HL-60 (cell line): ENCODE data around the gene FEZ2.

ENCODE experiments used
- DNase-seq, 2 experiments: peaks; one replicate each; pipeline ENCODE4 v3.0.0-alpha.2; 2010 to 2020; ENCODE audit warnings: low read depth in 1 of 2, low spot score in 1 of 2
- H3K27ac ChIP-seq: fragments of 250-450 bp; sonication (Bioruptor Pico); replicated peaks from 2 replicates; pipeline ENCODE4 v1.5.1; 2020; ENCODE audit warnings: mild to moderate bottlenecking, moderate library complexity
- H3K27me3 ChIP-seq: fragments of 250-450 bp; sonication (Bioruptor Pico); 2 replicates; pipeline ENCODE4 v1.5.1; 2021; ENCODE audit warnings: mild to moderate bottlenecking, moderate library complexity; ENCODE audit not compliant: insufficient read depth, poor library complexity, severe bottlenecking
- H3K4me3 ChIP-seq: replicated peaks from 2 replicates; pipeline ENCODE4 v1.5.1; 2011; ENCODE audit warnings: mild to moderate bottlenecking, control low read depth, low read length; ENCODE audit not compliant: insufficient read depth
- CTCF ChIP-seq: IDR thresholded peaks from one replicate; pipeline ENCODE4 v1.5.1; 2011; ENCODE audit warnings: low read length, control low read depth, inconsistent platforms; ENCODE audit not compliant: insufficient read depth
- GABPA ChIP-seq: IDR thresholded peaks from 2 replicates; pipeline ENCODE4 v1.6.1; 2012; ENCODE audit warnings: low read depth
- POLR2AphosphoS5 ChIP-seq: IDR thresholded peaks from 2 replicates; pipeline ENCODE4 v1.6.1; 2012; ENCODE audit warnings: low read depth
- REST ChIP-seq: IDR thresholded peaks from 2 replicates; pipeline ENCODE4 v1.6.1; 2012; ENCODE audit warnings: low read depth; ENCODE audit not compliant: insufficient replicate concordance
- SPI1 ChIP-seq: IDR thresholded peaks from 2 replicates; pipeline ENCODE4 v1.6.1; 2012; ENCODE audit warnings: low read depth, mild to moderate bottlenecking, borderline replicate concordance

FEZ2 gene

GRCh38 chr2:36597003-36597531 is 901 bp downstream of the FEZ2 start:
- DNase-seq: no peak
- TF ChIP-seq SPI1 (no peak), CTCF (no peak), GABPA (no peak), REST (no peak), POLR2AphosphoS5 (no peak; the same call in 1 of the 2 replicates)
- Histone ChIP-seq H3K27ac (peak overlapping the region; percentile 82), H3K4me3 (peak overlapping the region; percentile 77), H3K27me3 (no peaks in the 10 kb centered on the region)

- Histone ChIP-seq H3K27ac (no peak overlapping the region), H3K27me3 (no peaks in the 10 kb centered on the region), H3K4me3 (no peak overlapping the region)
- no peak for TF ChIP-seq REST
- TF ChIP-seq POLR2AphosphoS5: no peak
- no peak for DNase-seq
Measured at GRCh38 chr2:36596397-36596796, 1.6 kb downstream of the FEZ2 start.

- no peak for DNase-seq
- no peak overlapping the region for H3K27ac ChIP-seq
- no peak overlapping the region for H3K4me3 ChIP-seq
- TF ChIP-seq POLR2AphosphoS5 (no peak), CTCF (no peak), GABPA (no peak), SPI1 (no peak), REST (no peak)
- H3K27me3 ChIP-seq: no peaks in the 10 kb centered on the region
Measured at GRCh38 chr2:36594849-36595248, 3.1 kb downstream of the FEZ2 start.
